Natural killer cell (primary cell): ENCODE data around the gene AP3B1. TPM values are rescaled to one million over a fixed set of nuclear protein-coding genes. Genes with fewer than 3 reads are reported as not detected.

Source experiments
- ATAC-seq, 3 donors: fragments of 150-1000 bp in 2 of 3; fragments of 200-7000 bp in 1 of 3; cut with Tn5 transposase; 1 replicate in 1 of 3; 2 replicates in 2 of 3; pipeline ENCODE4 v1.10.0; 2021; ENCODE audit warnings: mild to moderate bottlenecking in 2 of 3, moderate library complexity in 2 of 3
- DNase-seq, 2 donors: peaks; one replicate each; pipeline versions ENCODE4 v3.0.0 to v3.0.0-alpha.2; 2013 to 2021; ENCODE audit warnings: mixed read lengths in 1 of 2
- H3K27ac ChIP-seq: one replicate; pipeline ENCODE4 v1.5.1; 2013; ENCODE audit warnings: mild to moderate bottlenecking, low read length
- H3K27me3 ChIP-seq: one replicate; pipeline ENCODE4 v1.6.1; 2013; ENCODE audit warnings: low read length; ENCODE audit not compliant: control insufficient read depth, insufficient read depth
- H3K36me3 ChIP-seq: one replicate; pipeline ENCODE4 v1.6.1; 2013; ENCODE audit warnings: low read length; ENCODE audit not compliant: control insufficient read depth, insufficient read depth
- H3K4me1 ChIP-seq: one replicate; pipeline ENCODE4 v1.6.1; 2013; ENCODE audit warnings: low read length; ENCODE audit not compliant: control insufficient read depth, insufficient read depth
- H3K4me3 ChIP-seq: one replicate; pipeline ENCODE4 v1.5.1; 2013; ENCODE audit warnings: low read length
- H3K9me3 ChIP-seq: one replicate; pipeline ENCODE4 v1.6.1; 2013; ENCODE audit warnings: low read length; ENCODE audit not compliant: control insufficient read depth, insufficient read depth
- H3K27ac Mint-ChIP-seq, 2 donors: one replicate each; pipeline ENCODE4 v1.8.0; 2022; ENCODE audit warnings: mild to moderate bottlenecking in 2 of 2, mixed read lengths in 2 of 2, moderate library complexity in 1 of 2
- H3K27me3 Mint-ChIP-seq, 2 donors: one replicate each; pipeline ENCODE4 v1.8.0; 2022; ENCODE audit warnings: low read depth in 2 of 2, mixed read lengths in 2 of 2
- H3K36me3 Mint-ChIP-seq: one replicate; pipeline ENCODE4 v1.8.0; 2022; ENCODE audit warnings: mixed read lengths
- H3K4me1 Mint-ChIP-seq, 2 donors: one replicate each; pipeline ENCODE4 v1.8.0; 2022; ENCODE audit warnings: mixed read lengths in 2 of 2
- H3K4me3 Mint-ChIP-seq: one replicate; pipeline ENCODE4 v1.8.0; 2022; ENCODE audit warnings: mild to moderate bottlenecking, moderate library complexity, mixed read lengths
- H3K9me3 Mint-ChIP-seq, 2 donors: one replicate each; pipeline ENCODE4 v1.8.0; 2022; ENCODE audit warnings: mixed read lengths in 2 of 2
- WGBS: methylation state at CpG from one replicate; pipeline ENCODE4 v1.1.7; 2013; ENCODE audit warnings: missing lambda C conversion rate; ENCODE audit not compliant: insufficient coverage; 5-methylcytosine and 5-hydroxymethylcytosine counted together
- intact Hi-C: fragments of 100-400 bp; cut with micrococcal nuclease; formaldehyde crosslinking; loops from one replicate; pipeline ENCODE4 v1.14.2; 2022
- total RNA-seq, 4 donors: library from RNA; stranded (reverse); fragments of 120-200 nt in 1 of 4; gene quantifications; one replicate each; pipeline versions ENCODE4 v1.2.3 to v1.2.4, GENCODE V29; 2013 to 2022
- TF ChIP-seq, protein P1 (sequence below): fragments of 200-600 bp; IDR thresholded peaks from one replicate; pipeline ENCODE4 v1.8.0; 2022; ENCODE audit warnings: antibody characterized with exemption

The AP3B1 gene
- total RNA-seq, 3 donors from 2014 or later (not counting 1 experiment from before 2014, with no cell fraction given) = 48.5 to 58.2 (median 56.2) TPM

DNA sequence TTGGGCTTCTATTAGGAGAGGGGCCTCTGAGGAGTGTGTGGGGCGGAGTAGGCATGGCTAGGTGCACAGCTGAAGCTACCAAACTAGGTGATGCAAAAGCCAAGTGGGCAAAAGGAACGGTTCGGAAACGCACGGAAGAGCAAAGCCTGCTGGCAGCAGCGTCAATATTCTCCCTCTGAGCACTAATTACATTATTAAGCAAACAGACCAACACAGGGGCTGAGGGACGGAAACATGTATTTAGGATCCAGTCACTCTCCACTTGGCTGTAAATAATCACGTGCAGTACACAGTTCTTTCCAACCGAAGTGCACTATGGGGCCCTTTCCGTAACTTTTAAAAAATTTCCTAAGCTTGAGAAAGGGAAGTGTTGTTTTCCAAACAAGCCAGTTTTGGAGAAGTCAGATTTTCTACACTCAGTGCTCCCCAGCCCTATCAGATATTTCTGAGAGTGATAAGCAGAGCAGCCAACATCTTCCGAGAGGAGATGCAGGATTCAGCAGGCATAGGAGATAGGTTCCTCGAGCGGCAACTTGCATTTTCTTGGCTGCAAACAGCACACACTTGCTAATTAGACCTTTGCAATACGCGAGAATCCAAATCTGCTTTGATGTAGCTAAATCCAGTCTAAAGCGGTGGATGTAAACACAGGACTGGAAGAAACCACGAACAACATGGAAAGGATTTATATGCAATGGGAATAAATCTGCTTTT is 301.2 kb downstream of the AP3B1 start:
- 96% methylated on average over 17 of the region's 17 CpGs for WGBS
- Mint-ChIP-seq H3K4me1 (no peaks in the 10 kb centered on the region), H3K4me3 (no peak overlapping the region), H3K9me3 (no peaks in the 10 kb centered on the region), H3K36me3 (no peaks in the 10 kb centered on the region), H3K27me3 (no peaks in the 10 kb centered on the region), H3K27ac (no peak overlapping the region)
- intact Hi-C loops = no loop called here
- Histone ChIP-seq H3K4me3 (no peak overlapping the region), H3K27ac (no peak overlapping the region), H3K9me3 (no peaks in the 10 kb centered on the region), H3K27me3 (no peaks in the 10 kb centered on the region), H3K36me3 (peaks cover 6% of the 10 kb centered on the region), H3K4me1 (no peaks in the 10 kb centered on the region)
- no peak for ATAC-seq
- TF ChIP-seq, protein P1, sequence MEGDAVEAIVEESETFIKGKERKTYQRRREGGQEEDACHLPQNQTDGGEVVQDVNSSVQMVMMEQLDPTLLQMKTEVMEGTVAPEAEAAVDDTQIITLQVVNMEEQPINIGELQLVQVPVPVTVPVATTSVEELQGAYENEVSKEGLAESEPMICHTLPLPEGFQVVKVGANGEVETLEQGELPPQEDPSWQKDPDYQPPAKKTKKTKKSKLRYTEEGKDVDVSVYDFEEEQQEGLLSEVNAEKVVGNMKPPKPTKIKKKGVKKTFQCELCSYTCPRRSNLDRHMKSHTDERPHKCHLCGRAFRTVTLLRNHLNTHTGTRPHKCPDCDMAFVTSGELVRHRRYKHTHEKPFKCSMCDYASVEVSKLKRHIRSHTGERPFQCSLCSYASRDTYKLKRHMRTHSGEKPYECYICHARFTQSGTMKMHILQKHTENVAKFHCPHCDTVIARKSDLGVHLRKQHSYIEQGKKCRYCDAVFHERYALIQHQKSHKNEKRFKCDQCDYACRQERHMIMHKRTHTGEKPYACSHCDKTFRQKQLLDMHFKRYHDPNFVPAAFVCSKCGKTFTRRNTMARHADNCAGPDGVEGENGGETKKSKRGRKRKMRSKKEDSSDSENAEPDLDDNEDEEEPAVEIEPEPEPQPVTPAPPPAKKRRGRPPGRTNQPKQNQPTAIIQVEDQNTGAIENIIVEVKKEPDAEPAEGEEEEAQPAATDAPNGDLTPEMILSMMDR = no peak
- DNase-seq = no peak

DNA sequence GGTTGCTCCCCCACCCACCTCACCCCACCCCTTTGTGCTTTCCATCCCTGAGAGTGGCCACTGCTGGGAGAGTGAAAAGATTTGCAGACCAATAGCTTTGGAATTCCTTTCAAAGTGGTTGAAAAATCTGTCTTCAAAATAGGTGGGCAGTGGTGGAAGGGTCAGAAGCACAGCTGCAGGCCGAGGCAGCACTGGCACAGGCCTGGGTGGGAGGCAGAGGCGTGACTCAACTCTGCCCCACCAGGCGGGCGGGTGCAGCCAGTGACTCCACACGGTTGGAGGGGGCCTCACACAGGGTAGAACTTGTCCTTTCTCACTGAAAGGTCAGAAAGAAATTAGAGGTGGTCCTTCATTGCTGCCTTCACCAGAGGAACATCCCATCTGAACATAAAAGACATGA is 303.4 kb downstream of the AP3B1 start:
- Histone ChIP-seq H3K4me3 (no peak overlapping the region), H3K36me3 (peaks cover 2% of the 10 kb centered on the region), H3K9me3 (no peaks in the 10 kb centered on the region), H3K4me1 (no peaks in the 10 kb centered on the region), H3K27ac (no peak overlapping the region), H3K27me3 (no peaks in the 10 kb centered on the region)
- Mint-ChIP-seq H3K36me3 (no peaks in the 10 kb centered on the region), H3K9me3 (no peaks in the 10 kb centered on the region), H3K27ac (no peak overlapping the region), H3K4me1 (no peaks in the 10 kb centered on the region), H3K4me3 (no peak overlapping the region), H3K27me3 (no peaks in the 10 kb centered on the region)
- DNase-seq = no peak
- TF ChIP-seq, protein P1 = no peak
- intact Hi-C loops = no loop called here
- WGBS = 81% methylated on average over 5 of the region's 5 CpGs
- no peak for ATAC-seq

DNA sequence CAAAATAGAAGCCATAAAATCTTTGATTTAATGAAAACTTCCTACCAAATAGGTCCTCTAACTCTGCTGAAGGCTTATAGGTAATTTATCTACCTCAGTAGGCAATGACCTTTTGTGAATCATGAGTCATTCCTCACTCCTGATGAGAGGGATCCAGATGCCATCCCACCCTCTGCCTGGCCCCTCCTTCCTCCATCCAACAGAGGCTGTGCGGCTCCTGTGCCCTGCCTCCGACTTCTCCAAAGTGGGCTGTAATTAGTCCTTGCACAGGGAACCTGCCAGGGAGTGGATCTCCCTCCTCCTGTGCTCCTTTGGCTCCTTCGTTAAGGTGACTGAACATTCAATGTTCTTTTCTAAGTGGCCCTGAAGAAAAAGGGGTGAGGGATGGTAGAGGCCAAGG is 304.5 kb downstream of the AP3B1 start:
- Mint-ChIP-seq H3K4me3 (no peak overlapping the region), H3K4me1 (no peaks in the 10 kb centered on the region), H3K27me3 (no peaks in the 10 kb centered on the region), H3K36me3 (no peaks in the 10 kb centered on the region), H3K9me3 (no peaks in the 10 kb centered on the region), H3K27ac (no peak overlapping the region)
- DNase-seq (no peak), ATAC-seq (no peak)
- 100% methylated on average over 3 of the region's 3 CpGs for WGBS
- Histone ChIP-seq H3K27ac (no peak overlapping the region), H3K27me3 (no peaks in the 10 kb centered on the region), H3K36me3 (peaks cover 2% of the 10 kb centered on the region), H3K9me3 (no peaks in the 10 kb centered on the region), H3K4me3 (no peak overlapping the region), H3K4me1 (no peaks in the 10 kb centered on the region)
- intact Hi-C loops = no loop called here
- TF ChIP-seq, protein P1 = no peak

DNA sequence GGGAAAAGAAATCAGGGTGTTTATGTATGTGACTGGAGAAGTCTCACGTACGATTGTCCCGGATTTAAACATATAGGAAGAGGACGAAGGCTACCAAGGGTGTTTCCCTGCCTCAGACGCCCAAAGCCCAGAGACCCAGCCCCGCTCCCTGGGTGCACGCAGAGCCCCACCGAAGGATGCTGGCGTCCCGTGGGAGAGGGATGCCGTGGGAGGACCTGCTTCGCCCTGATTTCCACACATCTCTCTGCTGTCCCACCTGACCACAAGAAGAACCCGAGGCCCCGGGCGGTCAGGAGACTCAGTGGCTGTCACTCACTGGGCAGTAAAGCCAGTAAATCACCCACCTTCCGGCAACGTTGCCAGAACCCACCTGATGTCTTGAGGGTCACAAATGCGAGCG is 306.5 kb downstream of the AP3B1 start:
- no peak for DNase-seq
- Mint-ChIP-seq H3K4me3 (no peak overlapping the region), H3K9me3 (no peaks in the 10 kb centered on the region), H3K27ac (no peak overlapping the region), H3K27me3 (no peaks in the 10 kb centered on the region), H3K36me3 (no peaks in the 10 kb centered on the region), H3K4me1 (no peaks in the 10 kb centered on the region)
- TF ChIP-seq, protein P1 = no peak
- Histone ChIP-seq H3K9me3 (no peaks in the 10 kb centered on the region), H3K27me3 (no peaks in the 10 kb centered on the region), H3K4me1 (no peaks in the 10 kb centered on the region), H3K36me3 (peaks cover under 1% of the 10 kb centered on the region), H3K27ac (no peak overlapping the region), H3K4me3 (no peak overlapping the region)
- 95% methylated on average over 19 of the region's 19 CpGs for WGBS
- ATAC-seq = no peak
- intact Hi-C loops = no loop called here
